KG1 (cell line): ENCODE measurements around the gene LTBR.

Source experiments
- DNase-seq: peaks from one replicate; lab custom pipeline; 2025; lab: John Stamatoyannopoulos, UW

Gene LTBR

GRCh38 chr12:6368906-6369525 is 14.9 kb upstream of the LTBR start:
- DNase-seq = no peak

- no peak for DNase-seq
These were observed 13.9 kb upstream of the LTBR start for GRCh38 chr12:6369916-6370575.

GRCh38 chr12:6370576-6370935 is 13.4 kb upstream of the LTBR start:
- no peak for DNase-seq

GRCh38 chr12:6370994-6371754 is 12.8 kb upstream of the LTBR start:
- no peak for DNase-seq

- no peak for DNase-seq
These were observed 11.5 kb upstream of the LTBR start for GRCh38 chr12:6372403-6373003.

GRCh38 chr12:6373022-6373787 is 10.8 kb upstream of the LTBR start:
- DNase-seq = no peak

GRCh38 chr12:6374028-6374785 is 9.8 kb upstream of the LTBR start:
- DNase-seq = no peak

- DNase-seq = no peak
These were observed 9.2 kb upstream of the LTBR start for GRCh38 chr12:6374786-6375160.

GRCh38 chr12:6375269-6376078 is 8.5 kb upstream of the LTBR start, which contains the start of gene SCNN1A:
SCNN1A (minus strand) TSS chr12:6375563; CDS start chr12:6374783, 780 bp downstream.
- no peak for DNase-seq

- no peak for DNase-seq
These were observed 7.7 kb upstream of the LTBR start for GRCh38 chr12:6376079-6376869.

- DNase-seq = no peak
These were observed 6.9 kb upstream of the LTBR start for GRCh38 chr12:6376870-6377666.

- no peak for DNase-seq
These were observed 6.3 kb upstream of the LTBR start for GRCh38 chr12:6377667-6377994.

GRCh38 chr12:6378709-6379472 is 5.1 kb upstream of the LTBR start:
- DNase-seq = no peak

- no peak for DNase-seq
These were observed 3.5 kb upstream of the LTBR start for GRCh38 chr12:6380141-6381121.

GRCh38 chr12:6382371-6382770 is 1.6 kb upstream of the LTBR start:
- no peak for DNase-seq

GRCh38 chr12:6382982-6383381 is 980 bp upstream of the LTBR start:
- DNase-seq = no peak
